ENCODE measurements around the gene CNKSR2. TPM values are rescaled to one million over a fixed set of nuclear protein-coding genes. Genes with fewer than 3 reads are reported as not detected.

The CNKSR2 gene
- total and polyA plus RNA-seq, 2 experiments from 2014 or later, result 13.9 to 40.9 TPM

- Histone ChIP-seq H3F3A (replicated peaks; ENCODE audit: low read depth) (no peaks in the 10 kb centered on the region), H3K27ac (ENCODE audit: low read depth) (no peak overlapping the region), H3K4me2 (no peak overlapping the region), H3K4me1 (ENCODE audit: insufficient read depth) (peaks cover 27% of the 10 kb centered on the region), H3K79me2 (replicated peaks; ENCODE audit: insufficient read depth) (peaks cover 85% of the 10 kb centered on the region), H3K4me3 (no peak overlapping the region), H3K27me3 (ENCODE audit: insufficient read depth) (no peaks in the 10 kb centered on the region), H3K36me3 (ENCODE audit: insufficient read depth) (no peaks in the 10 kb centered on the region), H2AFZ (no peak overlapping the region), H4K20me1 (replicated peaks; ENCODE audit: insufficient read depth) (no peaks in the 10 kb centered on the region), H3K9me2 (ENCODE audit: insufficient read depth) (no peaks in the 10 kb centered on the region)
- Mint-ChIP-seq H3K36me3 (ENCODE audit: low read depth) (no peaks in the 10 kb centered on the region), H3K27ac (no peak overlapping the region), H3K27me3 (ENCODE audit: insufficient read depth, low read depth, poor library complexity) (no peaks in the 10 kb centered on the region), H3K4me1 (peaks cover 11% of the 10 kb centered on the region), H3K9me3 (no peaks in the 10 kb centered on the region), H3K4me3 (no peak overlapping the region)
- DNase-seq (ENCODE audit: low spot score), result no peak
- no peak for ATAC-seq
- no peak for TF ChIP-seq STAT1 (IDR thresholded peaks at IDR 0.05; ENCODE audit: unreplicated experiment)
- TF ChIP-seq CTCF (conservative IDR thresholded peaks at IDR 0.05; ENCODE audit: low read depth in 2 of 2), result no peak
- TF ChIP-seq ZNF114 (CRISPR knock-in tag; IDR thresholded peaks at IDR 0.05), result no peak
- TF ChIP-seq ETS1 (IDR thresholded peaks at IDR 0.05), result no peak
- no peak for TF ChIP-seq REST (IDR thresholded peaks at IDR 0.05; ENCODE audit: unreplicated experiment)
- TF ChIP-seq ZNF331 (CRISPR knock-in tag; IDR thresholded peaks at IDR 0.05; ENCODE audit: low read depth), result no peak
- no peak for TF ChIP-seq CREB1 (CRISPR knock-in tag; IDR thresholded peaks at IDR 0.05; ENCODE audit: low read depth)
- no peak for TF ChIP-seq POLR2AphosphoS5 (IDR thresholded peaks at IDR 0.05; ENCODE audit: low read depth)
- no peak for TF ChIP-seq JUNB (IDR thresholded peaks at IDR 0.05; ENCODE audit: unreplicated experiment)
These were observed 26.3 kb downstream of the CNKSR2 start for GRCh38 chrX:21400408-21401121.
